OCI-LY7 (cell line): ENCODE measurements around the gene DNAH7. TPM values are rescaled to one million over a fixed set of nuclear protein-coding genes. Genes with fewer than 3 reads are reported as not detected.

ENCODE experiments used
- BruUV-seq: library from RNA; stranded (reverse); fragments of 400-500 nt; replicated peaks from 2 replicates; lab custom pipeline; 2021; lab: Mats Ljungman, UMichigan
- CTCF ChIA-PET: fragments of 300-600 bp; sonication (Branson Sonifier 250); formaldehyde crosslinking; loops from one replicate; lab custom pipeline; 2022; ENCODE audit warnings: antibody characterized with exemption; ENCODE audit not compliant: unreplicated experiment; lab: Charles Lee
- POLR2A ChIA-PET: fragments of 300-600 bp; sonication (Branson Sonifier 250); formaldehyde crosslinking; loops from one replicate; lab custom pipeline; 2022; ENCODE audit warnings: antibody characterized with exemption; lab: Charles Lee
- DNase-seq: peaks from one replicate; pipeline ENCODE4 v3.0.0-alpha.2; 2015; ENCODE audit warnings: low spot score
- H2AFZ ChIP-seq: fragments of 200-600 bp; sonication (generic), shearing (Covaris generic); 2 replicates; pipeline ENCODE4 v1.6.1; 2014; ENCODE audit warnings: mild to moderate bottlenecking, antibody characterized with exemption, low read length, moderate library complexity
- H3K27ac ChIP-seq: fragments of 200-600 bp; sonication (generic); 2 replicates; pipeline ENCODE4 v1.5.1; 2014; ENCODE audit warnings: mixed run types, low read depth, mild to moderate bottlenecking, moderate library complexity, low read length, inconsistent platforms; ENCODE audit not compliant: poor library complexity, severe bottlenecking
- H3K36me3 ChIP-seq: fragments of 200-600 bp; sonication (generic); 2 replicates; pipeline ENCODE4 v1.6.1; 2014; ENCODE audit warnings: mild to moderate bottlenecking, antibody characterized with exemption, low read length, moderate library complexity, mixed read lengths; ENCODE audit not compliant: insufficient read depth
- H3K4me1 ChIP-seq: fragments of 200-600 bp; sonication (generic); 2 replicates; pipeline ENCODE4 v1.5.1; 2014; ENCODE audit warnings: mild to moderate bottlenecking, low read length; ENCODE audit not compliant: insufficient read depth, poor library complexity, severe bottlenecking
- H3K4me2 ChIP-seq: fragments of 200-600 bp; sonication (generic); 2 replicates; pipeline ENCODE4 v1.6.1; 2014; ENCODE audit warnings: mild to moderate bottlenecking, low read length
- H3K4me3 ChIP-seq: fragments of 200-600 bp; sonication (generic); 2 replicates; pipeline ENCODE4 v1.5.1; 2014; ENCODE audit warnings: mild to moderate bottlenecking, low read depth, low read length; ENCODE audit not compliant: poor library complexity, severe bottlenecking
- H3K79me2 ChIP-seq: fragments of 200-600 bp; sonication (generic); 2 replicates; pipeline ENCODE4 v1.6.1; 2016; ENCODE audit warnings: low read depth, mild to moderate bottlenecking, low read length, moderate library complexity, mixed read lengths; ENCODE audit not compliant: insufficient read depth
- H3K9me2 ChIP-seq: fragments of 200-600 bp; sonication (generic); 2 replicates; pipeline ENCODE4 v1.6.1; 2016; ENCODE audit warnings: mild to moderate bottlenecking, low read length, mixed read lengths; ENCODE audit not compliant: insufficient read depth
- H3K9me3 ChIP-seq: fragments of 200-600 bp; sonication (generic); 2 replicates; pipeline ENCODE4 v1.6.1; 2014; ENCODE audit warnings: mild to moderate bottlenecking, mixed run types, low read length, mixed read lengths
- H4K20me1 ChIP-seq: fragments of 200-600 bp; sonication (generic); 2 replicates; pipeline ENCODE4 v1.6.1; 2014; ENCODE audit warnings: mild to moderate bottlenecking, antibody characterized with exemption, low read length, moderate library complexity, mixed read lengths; ENCODE audit not compliant: insufficient read depth
- EZH2phosphoT487 ChIP-seq: fragments of 200-600 bp; sonication (generic); IDR thresholded peaks from 2 replicates; pipeline ENCODE4 v1.6.1; 2018; ENCODE audit warnings: low read depth, borderline replicate concordance, mild to moderate bottlenecking, mixed run types, antibody characterized with exemption, low read length, moderate library complexity, mixed read lengths
- intact Hi-C: fragments of 100-400 bp; cut with micrococcal nuclease; formaldehyde crosslinking; loops from one replicate; pipeline ENCODE4 v1.10.0; 2022; ENCODE audit not compliant: unreplicated experiment
- total RNA-seq, 2 experiments: library from RNA; depleted of rRNA in 1 of 2; stranded (reverse); fragments of >200 nt in 1 of 2; shearing (Covaris generic) in 1 of 2; gene quantifications; 2 replicates each; pipeline ENCODE4 v1.2.3, GENCODE V29; 2014 to 2022
- TF ChIP-seq, protein P1 (sequence below): fragments of 200-600 bp; sonication (generic); conservative IDR thresholded peaks from 2 replicates; pipeline ENCODE4 v1.5.1; 2014; ENCODE audit warnings: mild to moderate bottlenecking, antibody characterized with exemption, low read length, moderate library complexity, mixed read lengths

The DNAH7 gene
- total RNA-seq, 2 experiments from 2014 or later = not detected

DNA sequence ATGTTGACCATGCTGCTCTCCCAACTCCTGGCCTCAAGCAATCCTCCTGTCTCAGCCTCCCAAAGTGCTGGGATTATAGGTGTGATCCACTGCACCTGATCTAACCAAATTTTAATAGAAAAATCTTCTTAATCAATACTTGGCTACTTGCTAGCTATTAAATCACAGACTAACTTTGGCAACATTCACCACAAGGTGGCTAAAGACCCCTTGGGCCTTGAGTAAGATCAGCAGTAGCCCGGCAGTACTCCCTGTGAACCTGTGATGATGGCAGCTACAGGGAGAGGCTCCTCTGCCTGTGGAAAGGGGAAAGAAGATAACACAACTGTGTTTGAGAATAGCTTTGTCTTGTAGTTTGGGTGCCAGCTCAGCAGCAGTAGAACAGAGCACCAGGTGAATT lies 308.8 kb downstream of the DNAH7 start:
- CTCF ChIA-PET = no interaction called here

DNA sequence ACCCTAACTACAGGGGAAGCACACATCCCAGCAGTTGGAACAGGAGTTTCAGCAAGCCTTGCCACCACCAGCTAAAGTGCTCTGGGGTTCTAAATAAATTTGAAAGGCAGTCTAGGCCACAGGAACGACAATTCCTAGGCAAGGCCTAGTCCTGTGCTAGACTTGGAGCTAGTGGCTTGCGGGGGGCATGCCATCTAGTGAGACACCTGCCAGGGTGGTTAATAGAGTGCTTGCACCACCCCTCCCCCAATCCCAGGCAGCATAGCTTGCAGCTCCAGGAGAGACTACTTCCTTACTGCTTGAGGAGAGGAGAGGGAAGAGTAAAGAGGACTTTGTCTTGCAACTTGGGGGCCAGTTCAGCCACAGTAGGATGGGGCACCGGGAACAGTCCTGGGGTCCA lies 309.8 kb downstream of the DNAH7 start:
- DNase-seq = no peak
- Histone ChIP-seq H3K9me2 (no peaks in the 10 kb centered on the region), H3K9me3 (no peaks in the 10 kb centered on the region), H3K4me2 (no peak overlapping the region), H3K4me1 (no peaks in the 10 kb centered on the region), H2AFZ (no peak overlapping the region), H3K79me2 (no peaks in the 10 kb centered on the region), H3K36me3 (no peaks in the 10 kb centered on the region), H3K27ac (no peak overlapping the region), H3K4me3 (no peak overlapping the region), H4K20me1 (no peaks in the 10 kb centered on the region)
- TF ChIP-seq, protein P1, sequence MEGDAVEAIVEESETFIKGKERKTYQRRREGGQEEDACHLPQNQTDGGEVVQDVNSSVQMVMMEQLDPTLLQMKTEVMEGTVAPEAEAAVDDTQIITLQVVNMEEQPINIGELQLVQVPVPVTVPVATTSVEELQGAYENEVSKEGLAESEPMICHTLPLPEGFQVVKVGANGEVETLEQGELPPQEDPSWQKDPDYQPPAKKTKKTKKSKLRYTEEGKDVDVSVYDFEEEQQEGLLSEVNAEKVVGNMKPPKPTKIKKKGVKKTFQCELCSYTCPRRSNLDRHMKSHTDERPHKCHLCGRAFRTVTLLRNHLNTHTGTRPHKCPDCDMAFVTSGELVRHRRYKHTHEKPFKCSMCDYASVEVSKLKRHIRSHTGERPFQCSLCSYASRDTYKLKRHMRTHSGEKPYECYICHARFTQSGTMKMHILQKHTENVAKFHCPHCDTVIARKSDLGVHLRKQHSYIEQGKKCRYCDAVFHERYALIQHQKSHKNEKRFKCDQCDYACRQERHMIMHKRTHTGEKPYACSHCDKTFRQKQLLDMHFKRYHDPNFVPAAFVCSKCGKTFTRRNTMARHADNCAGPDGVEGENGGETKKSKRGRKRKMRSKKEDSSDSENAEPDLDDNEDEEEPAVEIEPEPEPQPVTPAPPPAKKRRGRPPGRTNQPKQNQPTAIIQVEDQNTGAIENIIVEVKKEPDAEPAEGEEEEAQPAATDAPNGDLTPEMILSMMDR = no peak
- TF ChIP-seq EZH2phosphoT487 = no peak
- BruUV-seq = no TSS peak
- CTCF ChIA-PET = no interaction called here
- intact Hi-C loops = no loop called here
- POLR2A ChIA-PET = no interaction called here

More for the DNA sequence above, 308.8 kb downstream of the DNAH7 start:
- H3K36me3 ChIP-seq = no peaks in the 10 kb centered on the region
- no peaks in the 10 kb centered on the region for H3K9me3 ChIP-seq
- no peaks in the 10 kb centered on the region for H3K4me1 ChIP-seq
- no TSS peak for BruUV-seq
- POLR2A ChIA-PET = interaction anchor here (0.6 kb wide), 1 partner anchor 296 kb away, joined by 3 read pairs; no protein-coding TSS in a partner anchor
- H3K9me2 ChIP-seq = no peaks in the 10 kb centered on the region
- no peaks in the 10 kb centered on the region for H4K20me1 ChIP-seq
- H3K4me2 ChIP-seq = no peak overlapping the region
- no peak overlapping the region for H3K4me3 ChIP-seq
- H3K27ac ChIP-seq = no peak overlapping the region
- DNase-seq = no peak
- no peak for TF ChIP-seq EZH2phosphoT487
- H2AFZ ChIP-seq = no peak overlapping the region
- intact Hi-C loops = no loop called here
- no peaks in the 10 kb centered on the region for H3K79me2 ChIP-seq

DNA sequence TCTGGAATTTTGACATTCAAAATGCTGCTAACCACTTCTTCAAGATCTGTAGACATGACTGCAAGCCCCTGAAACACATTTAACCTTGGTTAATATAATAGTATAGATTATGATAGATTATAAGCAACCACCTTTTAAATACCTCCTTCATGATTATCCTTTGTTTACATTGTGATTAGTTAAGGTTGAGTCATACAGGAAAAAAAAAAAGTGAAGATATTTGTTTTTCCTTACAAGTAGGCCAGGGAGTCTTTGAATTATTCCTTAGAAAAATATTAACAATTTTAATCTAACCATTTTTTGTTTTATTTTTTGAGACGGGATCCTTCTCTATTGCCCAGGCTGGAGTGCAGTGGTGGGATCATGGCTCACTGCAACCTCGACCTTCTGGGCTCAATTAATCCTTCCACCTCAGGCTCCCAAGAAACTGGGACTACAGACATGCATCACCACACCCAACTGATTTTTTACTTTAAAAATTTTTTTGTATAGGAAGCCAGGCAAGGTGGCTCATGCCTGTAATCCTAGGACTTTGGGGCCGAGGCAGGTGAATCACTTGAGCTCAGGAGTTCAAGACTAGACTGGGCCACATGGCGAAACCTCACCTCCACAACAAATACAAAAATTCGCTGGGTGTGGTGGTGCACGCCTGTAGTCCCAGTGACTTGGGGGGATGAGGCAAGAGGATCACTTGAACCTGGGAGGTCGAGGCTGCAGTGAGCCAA lies 312.3 kb downstream of the DNAH7 start:
- no peaks in the 10 kb centered on the region for H4K20me1 ChIP-seq
- no peak overlapping the region for H3K4me3 ChIP-seq
- no peak overlapping the region for H3K27ac ChIP-seq
- ChIA-PET CTCF (no interaction called here), POLR2A (interaction anchor here (0.5 to 1.5 kb wide), 3 partner anchors 30 to 1009 kb away, joined by 3 to 5 read pairs (median 4); no protein-coding TSS in a partner anchor)
- H3K36me3 ChIP-seq = no peaks in the 10 kb centered on the region
- no peak for DNase-seq
- no peak overlapping the region for H2AFZ ChIP-seq
- H3K4me1 ChIP-seq = no peaks in the 10 kb centered on the region
- no peaks in the 10 kb centered on the region for H3K79me2 ChIP-seq
- no peak overlapping the region for H3K4me2 ChIP-seq
- H3K9me2 ChIP-seq = no peaks in the 10 kb centered on the region
- no peak for TF ChIP-seq EZH2phosphoT487
- TF ChIP-seq, protein P1 = no peak
- H3K9me3 ChIP-seq = no peaks in the 10 kb centered on the region
- BruUV-seq = no TSS peak
- intact Hi-C loops = no loop called here
